Kidney tubule cell (primary cell): ENCODE measurements around the gene GPR25.

Experiments used
- DNase-seq: peaks from one replicate; pipeline ENCODE4 v3.0.0-alpha.2; 2018; ENCODE audit warnings: low spot score

Gene GPR25

DNA sequence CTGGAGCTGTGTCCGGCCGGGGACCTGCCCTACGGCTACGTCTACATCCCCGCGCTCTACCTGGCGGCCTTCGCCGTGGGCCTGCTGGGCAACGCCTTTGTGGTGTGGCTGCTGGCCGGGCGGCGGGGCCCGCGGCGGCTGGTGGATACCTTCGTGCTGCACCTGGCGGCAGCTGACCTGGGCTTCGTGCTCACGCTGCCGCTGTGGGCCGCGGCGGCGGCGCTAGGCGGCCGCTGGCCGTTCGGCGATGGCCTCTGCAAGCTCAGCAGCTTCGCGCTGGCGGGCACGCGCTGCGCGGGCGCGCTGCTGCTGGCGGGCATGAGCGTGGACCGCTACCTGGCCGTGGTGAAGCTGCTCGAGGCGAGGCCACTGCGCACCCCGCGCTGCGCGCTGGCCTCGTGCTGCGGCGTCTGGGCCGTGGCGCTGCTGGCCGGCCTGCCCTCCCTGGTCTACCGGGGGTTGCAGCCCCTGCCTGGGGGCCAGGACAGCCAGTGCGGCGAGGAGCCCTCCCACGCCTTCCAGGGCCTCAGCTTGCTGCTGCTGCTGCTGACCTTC is 412 bp downstream of the GPR25 start:
- peak; percentile 23 for DNase-seq

DNA sequence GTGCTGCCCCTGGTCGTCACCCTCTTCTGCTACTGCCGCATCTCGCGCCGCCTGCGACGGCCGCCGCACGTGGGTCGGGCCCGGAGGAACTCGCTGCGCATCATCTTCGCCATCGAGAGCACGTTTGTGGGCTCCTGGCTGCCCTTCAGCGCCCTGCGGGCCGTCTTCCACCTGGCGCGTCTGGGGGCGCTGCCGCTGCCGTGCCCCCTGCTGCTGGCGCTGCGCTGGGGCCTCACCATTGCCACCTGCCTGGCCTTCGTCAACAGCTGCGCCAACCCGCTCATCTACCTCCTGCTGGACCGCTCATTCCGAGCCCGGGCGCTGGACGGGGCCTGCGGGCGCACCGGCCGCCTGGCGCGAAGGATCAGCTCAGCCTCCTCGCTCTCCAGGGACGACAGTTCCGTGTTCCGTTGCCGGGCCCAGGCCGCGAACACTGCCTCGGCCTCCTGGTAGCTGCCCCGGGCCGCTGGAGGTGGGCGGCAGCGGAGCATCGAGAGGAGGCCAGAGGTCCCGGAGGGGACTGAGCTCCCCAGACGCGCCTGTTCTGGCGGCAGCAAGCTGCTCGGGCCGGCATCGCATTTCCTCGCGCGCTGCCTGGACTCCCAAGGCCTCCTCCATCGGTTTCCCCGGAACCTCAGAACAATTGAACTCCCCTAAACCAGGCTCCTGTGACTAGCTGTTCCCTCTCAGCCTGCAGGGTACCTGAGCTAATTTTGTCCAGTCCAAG is 1.1 kb downstream of the GPR25 start:
- DNase-seq = no peak

DNA sequence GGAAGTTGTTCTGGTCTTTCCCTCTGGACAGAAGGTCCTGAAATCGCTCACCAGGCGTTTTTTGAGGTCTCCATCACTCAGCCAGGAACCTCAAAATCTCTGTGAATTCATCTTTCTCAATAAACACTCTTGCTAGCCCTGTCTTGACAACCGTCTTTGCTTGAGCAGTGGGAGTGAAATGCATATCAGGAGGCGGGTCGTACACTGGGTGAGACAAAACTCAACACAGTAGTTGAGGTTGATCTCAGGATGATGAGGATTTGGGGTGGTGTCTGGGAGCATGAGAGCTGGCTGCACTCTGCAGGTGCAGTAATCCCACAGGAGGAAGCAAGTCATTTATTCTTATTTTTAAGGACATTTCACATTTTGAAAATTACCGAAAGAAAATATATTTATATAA is 1.9 kb downstream of the GPR25 start:
- no peak for DNase-seq

GRCh38 chr1:200875416-200875815 is 2.6 kb downstream of the GPR25 start:
- no peak for DNase-seq

GRCh38 chr1:200877010-200877409 is 4.2 kb downstream of the GPR25 start:
- no peak for DNase-seq

DNA sequence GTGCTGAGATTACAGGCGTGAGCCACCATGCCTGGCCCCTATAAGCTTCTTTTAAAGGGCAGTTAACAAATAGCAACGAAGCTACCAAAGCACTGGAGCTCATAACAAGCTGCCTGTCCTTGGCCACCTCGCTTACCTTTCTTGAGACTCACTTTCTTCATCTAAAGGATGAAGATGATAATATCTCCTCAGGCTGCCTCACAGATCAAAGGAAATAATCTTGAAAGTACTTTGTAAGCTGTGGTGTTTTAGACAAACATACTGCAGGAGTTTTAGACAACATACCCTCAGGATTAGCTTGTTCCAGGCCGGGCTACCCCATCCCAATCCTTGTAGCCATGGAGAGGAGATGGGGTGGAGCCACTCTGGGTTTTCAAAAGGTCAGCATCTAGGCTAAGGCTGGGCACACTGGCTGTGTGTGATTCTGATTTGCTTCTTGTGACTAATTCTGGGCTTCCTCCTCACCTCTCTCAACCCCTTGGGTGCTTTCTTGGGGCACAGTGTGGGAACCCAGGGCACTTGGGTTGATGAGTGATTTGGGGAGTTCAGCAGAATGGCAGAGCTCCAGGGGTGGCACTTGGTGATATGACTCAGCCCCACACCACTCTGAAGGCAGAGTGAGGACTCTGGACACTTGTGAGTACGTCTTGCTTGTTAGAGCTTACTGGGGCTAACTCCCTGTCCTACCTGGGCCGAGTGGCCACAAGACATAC is 5.2 kb downstream of the GPR25 start:
- DNase-seq = no peak

- peak; percentile 25 for DNase-seq
Measured at GRCh38 chr1:200880212-200880611, 7.4 kb downstream of the GPR25 start.

GRCh38 chr1:200883118-200883517 is 10.3 kb downstream of the GPR25 start:
- DNase-seq = no peak

GRCh38 chr1:200885623-200886402 is 13.0 kb downstream of the GPR25 start:
- no peak for DNase-seq

DNA sequence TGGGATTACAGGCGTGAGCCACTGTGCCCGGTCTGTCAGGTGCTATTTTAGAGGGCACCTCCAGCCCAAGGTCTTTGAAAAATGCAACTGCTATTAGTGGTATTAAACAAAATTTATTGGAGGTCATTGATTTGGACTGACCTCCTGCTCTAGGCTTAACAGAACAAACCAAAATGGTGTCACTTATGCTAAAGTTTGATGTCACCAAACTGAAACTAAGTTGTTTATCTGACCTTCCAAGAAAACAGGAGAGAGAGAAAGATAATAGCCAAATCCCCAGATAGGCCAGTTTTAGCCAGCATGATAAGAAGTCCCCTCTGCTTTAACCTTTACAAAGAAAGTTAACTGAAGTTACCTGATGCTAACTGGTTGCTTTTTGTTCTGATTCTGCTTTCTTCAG is 13.8 kb downstream of the GPR25 start:
- DNase-seq = no peak

DNA sequence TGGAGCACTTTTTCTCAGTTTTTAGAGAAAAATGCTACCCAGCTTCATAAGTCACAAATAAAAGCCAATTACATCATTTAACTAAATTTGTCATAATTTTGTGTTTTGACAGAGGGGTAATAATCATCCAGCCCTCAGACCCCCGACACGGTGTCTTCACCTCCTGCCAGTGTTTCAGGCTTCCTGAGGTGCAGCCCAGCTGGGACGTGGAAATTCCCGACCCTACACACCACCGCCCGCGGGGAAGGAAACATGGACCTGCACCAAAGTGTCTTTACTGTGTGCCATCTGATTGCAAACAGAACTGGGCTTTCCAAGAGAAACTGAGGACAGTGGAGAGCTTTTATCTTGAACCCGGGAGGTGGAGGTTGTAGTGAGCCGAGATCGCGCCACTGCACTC is 14.3 kb downstream of the GPR25 start:
- DNase-seq = no peak

GRCh38 chr1:200887772-200888348 is 15.1 kb downstream of the GPR25 start:
- DNase-seq = no peak

- peak; percentile 89 for DNase-seq
Measured at GRCh38 chr1:200888349-200888838, 15.6 kb downstream of the GPR25 start.

DNA sequence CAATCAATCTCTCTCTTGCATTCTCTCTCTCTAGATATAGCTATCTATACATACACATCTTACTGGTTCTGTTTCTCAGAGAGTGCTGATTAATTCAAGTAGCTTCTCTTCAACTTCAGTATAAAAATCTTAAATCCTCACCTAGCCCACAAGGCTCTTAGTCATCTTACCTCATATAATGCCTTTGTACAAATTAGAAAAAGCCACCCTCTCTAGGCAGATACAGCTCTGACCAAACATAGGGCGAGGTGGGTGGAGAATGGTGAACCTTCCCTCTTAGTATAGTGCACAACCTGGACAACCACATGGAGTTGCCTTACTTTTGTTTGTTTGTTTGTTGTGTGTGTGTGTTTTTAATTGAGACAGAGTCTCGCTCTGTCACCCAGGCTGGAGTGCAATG is 16.8 kb downstream of the GPR25 start:
- DNase-seq = peak; percentile 32

DNA sequence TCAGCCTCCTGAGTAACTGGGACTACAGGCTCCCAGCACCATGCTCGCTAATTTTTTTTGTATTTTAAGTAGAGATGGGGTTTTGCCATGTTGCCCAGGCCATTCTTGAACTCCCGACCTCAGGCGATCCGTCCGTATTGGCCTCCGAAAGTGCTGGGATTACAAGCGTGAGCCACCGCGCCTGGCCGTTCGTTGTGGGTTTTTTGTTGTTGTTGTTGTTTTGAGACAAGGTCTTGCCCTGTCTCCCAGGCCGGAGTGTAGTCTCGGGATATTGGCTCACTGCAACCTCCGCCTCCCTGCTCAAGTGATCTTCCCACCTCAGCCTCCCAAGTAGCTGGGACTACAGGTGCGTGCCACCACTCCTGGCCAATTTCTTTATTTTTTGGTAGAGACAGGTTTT is 17.2 kb downstream of the GPR25 start:
- no peak for DNase-seq

- peak; percentile 76 for DNase-seq
Measured at GRCh38 chr1:200890818-200891773, 18.3 kb downstream of the GPR25 start.

DNA sequence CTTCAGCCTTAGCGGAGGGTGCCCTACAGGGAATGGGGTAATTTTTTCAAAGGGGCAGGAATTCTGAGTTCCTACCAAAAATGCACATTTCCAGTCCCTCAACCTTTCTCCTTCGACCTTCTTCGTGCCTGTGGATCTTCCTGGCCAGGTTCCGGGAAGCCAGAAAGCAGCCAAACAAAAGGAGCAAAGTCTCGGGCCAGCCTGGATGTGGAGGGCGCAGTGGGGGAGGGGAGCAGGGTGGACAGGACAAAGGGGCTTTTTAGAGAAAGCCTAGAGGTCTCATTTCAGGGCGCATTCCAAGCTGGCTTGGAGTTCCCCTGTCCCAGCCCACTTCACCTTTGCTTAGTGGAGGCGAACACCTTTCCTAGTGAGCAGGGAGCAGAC is 19.0 kb downstream of the GPR25 start:
- DNase-seq = peak; percentile 52

DNA sequence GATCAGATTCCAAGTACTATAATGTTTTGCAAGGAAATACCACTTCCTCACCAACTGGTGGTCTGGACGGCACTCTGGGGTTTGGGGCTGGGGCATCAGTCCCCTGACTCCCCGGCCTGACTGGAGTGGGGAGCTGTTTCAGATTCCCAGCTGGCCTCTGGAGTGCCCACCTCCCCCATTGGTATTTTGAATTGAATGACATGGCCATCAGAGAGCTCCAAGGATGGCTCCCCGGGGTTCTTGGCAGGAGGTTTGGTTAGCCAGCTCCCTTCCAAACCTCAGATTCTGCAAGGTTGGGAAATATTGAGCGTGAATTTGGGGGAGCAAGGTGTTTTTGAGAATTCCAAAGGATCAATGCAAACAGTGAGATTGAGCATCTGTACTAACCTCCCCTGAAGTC is 19.8 kb downstream of the GPR25 start:
- no peak for DNase-seq

DNA sequence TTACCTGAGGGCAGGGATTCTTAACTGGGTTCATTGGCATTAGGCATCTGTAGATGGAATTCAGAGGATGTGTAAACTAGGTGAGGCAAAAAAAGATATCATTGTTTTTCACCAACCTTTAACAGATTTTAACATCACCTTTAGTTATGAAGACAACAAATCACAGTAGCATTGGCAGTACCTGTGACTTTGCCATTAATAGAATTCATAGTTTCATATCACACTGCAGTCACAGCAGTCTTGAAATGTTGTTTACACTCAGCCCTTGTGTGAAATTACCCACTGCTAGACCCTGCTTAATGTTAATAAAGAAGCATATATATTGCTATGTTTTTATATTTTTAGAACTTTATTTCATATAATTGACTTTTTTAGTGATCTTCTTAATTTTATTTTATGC is 20.2 kb downstream of the GPR25 start:
- DNase-seq = no peak

GRCh38 chr1:200893411-200893901 is 20.7 kb downstream of the GPR25 start:
- peak; percentile 57 for DNase-seq
